PC-3 (cell line): ENCODE data around the gene DDX47. TPM values are rescaled to one million over a fixed set of nuclear protein-coding genes. Genes with fewer than 3 reads are reported as not detected.

Source experiments
- ATAC-seq: fragments of 200-7000 bp; cut with Tn5 transposase; 2 replicates; pipeline ENCODE4 v1.9.1; 2020; ENCODE audit warnings: mild to moderate bottlenecking, moderate library complexity
- BruUV-seq: library from RNA; stranded (reverse); fragments of 400-500 nt; replicated peaks from 2 replicates; lab custom pipeline; 2021; lab: Mats Ljungman, UMichigan
- CTCF ChIA-PET: fragments of 300-600 bp; sonication (Branson Sonifier 250); formaldehyde crosslinking; loops from one replicate; lab custom pipeline; 2022; ENCODE audit warnings: antibody characterized with exemption; lab: Charles Lee
- POLR2A ChIA-PET: fragments of 300-600 bp; sonication (Branson Sonifier 250); formaldehyde crosslinking; loops from one replicate; lab custom pipeline; 2022; ENCODE audit warnings: antibody characterized with exemption; ENCODE audit not compliant: unreplicated experiment; lab: Charles Lee
- DNase-seq: peaks from one replicate; pipeline ENCODE4 v3.0.0-alpha.2; 2015
- H2AFZ ChIP-seq: fragments of 300-600 bp; sonication (generic); 2 replicates; pipeline ENCODE4 v1.6.0; 2016; ENCODE audit warnings: antibody characterized with exemption, low read length
- H3F3A ChIP-seq: fragments of 300-600 bp; sonication (generic); one replicate; pipeline ENCODE4 v1.6.0; 2017; ENCODE audit warnings: antibody characterized with exemption, low read length, control low read depth, mild to moderate bottlenecking; ENCODE audit not compliant: unreplicated experiment
- H3K27ac ChIP-seq: fragments of 300-600 bp; sonication (generic); 2 replicates; pipeline ENCODE4 v1.5.1; 2016; ENCODE audit warnings: mild to moderate bottlenecking, low read length
- H3K27me3 ChIP-seq: fragments of 300-600 bp; sonication (generic); 2 replicates; pipeline ENCODE4 v1.6.1; 2016; ENCODE audit warnings: low read length, mixed read lengths
- H3K36me3 ChIP-seq: fragments of 300-600 bp; sonication (generic); 2 replicates; pipeline ENCODE4 v1.6.1; 2016; ENCODE audit warnings: low read depth, mixed run types, low read length, mixed read lengths
- H3K4me1 ChIP-seq: fragments of 300-600 bp; sonication (generic); 2 replicates; pipeline ENCODE4 v1.5.1; 2016; ENCODE audit warnings: low read length; ENCODE audit not compliant: insufficient read depth
- H3K4me2 ChIP-seq: fragments of 300-600 bp; sonication (generic); 2 replicates; pipeline ENCODE4 v1.6.0; 2016; ENCODE audit warnings: low read length
- H3K4me3 ChIP-seq: fragments of 300-600 bp; sonication (generic); 2 replicates; pipeline ENCODE4 v1.5.1; 2016; ENCODE audit warnings: mild to moderate bottlenecking, low read length, mixed read lengths
- H3K79me2 ChIP-seq: fragments of 300-600 bp; sonication (generic); 2 replicates; pipeline ENCODE4 v1.6.1; 2017; ENCODE audit warnings: low read length, mixed read lengths
- H3K9ac ChIP-seq: fragments of 300-600 bp; sonication (generic); 2 replicates; pipeline ENCODE4 v1.6.0; 2016; ENCODE audit warnings: mild to moderate bottlenecking, low read length
- H3K9me2 ChIP-seq: fragments of 300-600 bp; sonication (generic); replicated peaks from 2 replicates; pipeline ENCODE4 v1.6.1; 2016; ENCODE audit warnings: mixed run types, low read length, mixed read lengths
- H3K9me3 ChIP-seq: fragments of 300-600 bp; sonication (generic); 2 replicates; pipeline ENCODE4 v1.6.1; 2016; ENCODE audit warnings: low read length, mixed read lengths
- H4K20me1 ChIP-seq: fragments of 300-600 bp; sonication (generic); 2 replicates; pipeline ENCODE4 v1.6.1; 2016; ENCODE audit warnings: low read length, mixed read lengths
- CTCF ChIP-seq: fragments of 300-600 bp; sonication (generic); conservative IDR thresholded peaks from 2 replicates; pipeline ENCODE4 v1.5.1; 2017; ENCODE audit warnings: antibody characterized with exemption, low read depth, mild to moderate bottlenecking, low read length
- EZH2 ChIP-seq: fragments of 300-600 bp; sonication (generic); IDR thresholded peaks from one replicate; pipeline ENCODE4 v1.6.1; 2017; ENCODE audit warnings: antibody characterized with exemption, mild to moderate bottlenecking, low read length; ENCODE audit not compliant: unreplicated experiment
- EZH2phosphoT487 ChIP-seq: fragments of 300-600 bp; sonication (generic); IDR thresholded peaks from 2 replicates; pipeline ENCODE4 v1.6.1; 2018; ENCODE audit warnings: mild to moderate bottlenecking, antibody characterized with exemption, low read length, borderline replicate concordance
- intact Hi-C: fragments of 100-400 bp; cut with micrococcal nuclease; formaldehyde crosslinking; loops from 2 replicates; pipeline ENCODE4 v1.9.0; 2023
- total RNA-seq: library from RNA; depleted of rRNA; stranded (reverse); fragments of >200 nt; gene quantifications from 2 replicates; pipeline ENCODE4 v1.2.3, GENCODE V29; 2014

DDX47 gene
- total RNA-seq, 1 experiment from 2014 or later = 58.9 TPM

GRCh38 chr12:12798480-12798879 is 14.7 kb upstream of the DDX47 start:
- BruUV-seq = no TSS peak
- no peak for ATAC-seq
- intact Hi-C loops = no loop called here
- Histone ChIP-seq H3K27me3 (no peaks in the 10 kb centered on the region), H2AFZ (no peak overlapping the region), H3K27ac (no peak overlapping the region), H3K9ac (no peak overlapping the region), H3K79me2 (no peaks in the 10 kb centered on the region), H3K4me2 (no peak overlapping the region), H4K20me1 (no peaks in the 10 kb centered on the region), H3F3A (no peaks in the 10 kb centered on the region), H3K4me1 (peaks cover 27% of the 10 kb centered on the region), H3K36me3 (no peaks in the 10 kb centered on the region), H3K4me3 (no peak overlapping the region), H3K9me2 (no peaks in the 10 kb centered on the region), H3K9me3 (no peaks in the 10 kb centered on the region)
- no peak for DNase-seq
- TF ChIP-seq CTCF (no peak), EZH2phosphoT487 (no peak), EZH2 (no peak)
- POLR2A ChIA-PET = no interaction called here
- CTCF ChIA-PET = no interaction called here

- no peak for ATAC-seq
- no TSS peak for BruUV-seq
These were observed 13.8 kb upstream of the DDX47 start for GRCh38 chr12:12799163-12799920.

More at GRCh38 chr12:12799163-12799920, 13.8 kb upstream of the DDX47 start:
- Histone ChIP-seq H3K4me2 (no peak overlapping the region), H4K20me1 (no peaks in the 10 kb centered on the region), H3K27ac (no peak overlapping the region), H3K36me3 (no peaks in the 10 kb centered on the region), H3K4me3 (no peak overlapping the region), H3K9me2 (no peaks in the 10 kb centered on the region), H3K4me1 (peaks cover 32% of the 10 kb centered on the region), H3K27me3 (no peaks in the 10 kb centered on the region), H3K9me3 (no peaks in the 10 kb centered on the region), H3K9ac (no peak overlapping the region), H3K79me2 (no peaks in the 10 kb centered on the region), H3F3A (no peaks in the 10 kb centered on the region), H2AFZ (no peak overlapping the region)
- TF ChIP-seq EZH2phosphoT487 (no peak), CTCF (no peak), EZH2 (no peak)
- POLR2A ChIA-PET = no interaction called here
- intact Hi-C loops = no loop called here
- CTCF ChIA-PET = no interaction called here
- no peak for DNase-seq
